NCI-H748 (cell line): Measurements from ENCODE around the gene ZDHHC20.

Experiments
- DNase-seq: peaks from one replicate; lab custom pipeline; 2025; ENCODE audit not compliant: unreplicated experiment; lab: John Stamatoyannopoulos, UW

ZDHHC20 gene, protein sequence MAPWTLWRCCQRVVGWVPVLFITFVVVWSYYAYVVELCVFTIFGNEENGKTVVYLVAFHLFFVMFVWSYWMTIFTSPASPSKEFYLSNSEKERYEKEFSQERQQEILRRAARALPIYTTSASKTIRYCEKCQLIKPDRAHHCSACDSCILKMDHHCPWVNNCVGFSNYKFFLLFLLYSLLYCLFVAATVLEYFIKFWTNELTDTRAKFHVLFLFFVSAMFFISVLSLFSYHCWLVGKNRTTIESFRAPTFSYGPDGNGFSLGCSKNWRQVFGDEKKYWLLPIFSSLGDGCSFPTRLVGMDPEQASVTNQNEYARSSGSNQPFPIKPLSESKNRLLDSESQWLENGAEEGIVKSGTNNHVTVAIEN

DNA sequence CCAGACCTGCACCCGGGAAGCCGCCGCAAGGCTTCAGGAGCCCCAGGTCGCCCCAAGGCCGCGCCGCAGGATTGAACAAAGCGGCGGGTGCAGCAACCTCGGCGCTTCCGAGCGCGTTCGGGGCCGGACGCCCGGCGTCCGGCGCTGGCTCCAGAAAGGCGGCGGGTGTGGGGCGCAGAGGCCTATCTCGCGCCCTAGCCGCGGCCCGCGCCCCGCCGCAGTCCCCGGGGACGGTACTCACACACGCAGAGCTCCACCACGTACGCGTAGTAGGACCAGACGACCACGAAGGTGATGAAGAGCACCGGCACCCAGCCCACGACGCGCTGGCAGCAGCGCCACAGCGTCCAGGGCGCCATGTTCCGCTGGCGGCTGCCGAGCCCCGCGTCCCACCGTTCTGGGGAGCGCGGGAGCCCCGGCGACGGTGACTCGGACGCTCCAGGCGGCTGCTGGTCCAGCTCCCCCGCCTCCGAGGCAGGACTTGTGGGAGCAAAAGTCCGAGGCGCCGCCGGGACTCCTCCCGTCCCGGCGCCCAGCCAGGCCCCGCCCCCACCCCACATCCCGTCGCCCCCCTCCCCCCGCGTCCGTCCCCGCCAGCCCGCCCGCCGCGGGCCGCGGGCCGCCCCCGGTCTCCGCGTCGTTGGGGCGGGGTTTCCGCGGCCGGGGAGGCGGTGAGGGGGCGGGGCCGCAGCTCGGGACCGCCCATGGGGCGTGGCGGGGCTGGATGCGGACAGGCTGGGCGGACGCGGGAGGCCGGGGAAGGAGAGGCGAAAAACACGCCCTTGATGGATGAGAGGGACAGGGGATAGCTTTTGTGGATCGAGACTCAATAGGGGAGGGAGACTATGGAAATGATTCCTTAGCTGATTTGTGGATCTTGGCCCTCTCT is at the start of gene ZDHHC20:
Gene ZDHHC20, minus strand, starts transcription at position 491 of the 889 bp plus-strand sequence. Its CDS starts 132 bp downstream, at position 359.
- DNase-seq: peak; percentile 92

DNA sequence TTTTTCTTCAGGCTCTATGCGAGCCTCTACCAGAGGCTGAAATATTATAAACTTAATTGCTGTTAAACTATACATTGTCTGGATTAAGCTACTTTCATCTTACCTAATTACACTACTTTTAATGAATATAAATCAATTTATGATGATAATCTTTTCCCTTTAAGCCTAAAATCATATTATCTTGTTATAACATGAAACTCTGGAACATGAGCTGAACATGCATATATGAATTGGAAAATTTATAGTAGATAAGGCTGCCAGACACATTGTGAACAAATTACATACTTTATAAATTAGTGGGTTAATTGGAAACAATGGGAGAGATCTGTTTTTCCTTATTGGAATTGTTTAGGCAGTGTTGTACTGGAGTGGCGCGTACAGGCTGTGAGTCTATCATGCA is 45.3 kb upstream of the ZDHHC20 start:
- no peak for DNase-seq

DNA sequence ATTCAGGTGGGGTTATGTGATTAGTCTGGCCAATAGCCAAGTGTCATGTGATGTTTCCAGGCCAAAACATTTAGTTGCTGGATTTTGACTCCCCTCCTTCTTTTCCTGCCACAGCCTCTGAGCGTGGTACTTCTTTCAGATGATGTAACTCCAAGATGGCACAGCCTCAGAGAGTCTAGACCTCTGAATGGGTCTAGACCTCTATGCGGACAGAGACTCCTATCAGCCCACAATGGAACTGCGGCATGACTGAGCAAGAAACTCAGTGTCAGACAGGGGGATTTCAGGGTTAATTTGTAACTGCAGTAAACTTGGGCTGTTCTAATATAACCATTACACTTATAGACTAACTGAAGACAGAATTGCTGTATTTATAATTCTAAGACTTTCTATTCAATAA is 42.6 kb upstream of the ZDHHC20 start:
- DNase-seq: no peak

DNA sequence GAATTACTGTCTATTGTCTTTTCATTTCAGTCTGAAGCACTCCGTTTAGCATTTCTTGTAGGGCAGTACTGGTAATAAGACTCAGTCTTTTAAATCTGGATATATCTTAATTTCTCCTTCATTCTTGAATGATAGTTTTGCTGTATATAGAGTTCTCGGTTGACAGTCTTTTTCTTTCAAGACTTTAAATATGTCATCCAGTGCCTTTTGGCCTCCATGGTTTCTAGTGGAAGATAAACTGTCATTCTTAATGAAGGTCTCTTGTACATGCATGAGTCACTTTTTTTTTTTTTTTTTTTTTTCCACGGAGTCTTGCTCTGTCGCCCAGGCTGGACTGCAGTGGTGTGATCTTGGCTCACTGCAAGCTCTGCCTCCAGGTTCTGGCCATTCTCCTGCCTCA is 27.2 kb upstream of the ZDHHC20 start:
- no peak for DNase-seq

DNA sequence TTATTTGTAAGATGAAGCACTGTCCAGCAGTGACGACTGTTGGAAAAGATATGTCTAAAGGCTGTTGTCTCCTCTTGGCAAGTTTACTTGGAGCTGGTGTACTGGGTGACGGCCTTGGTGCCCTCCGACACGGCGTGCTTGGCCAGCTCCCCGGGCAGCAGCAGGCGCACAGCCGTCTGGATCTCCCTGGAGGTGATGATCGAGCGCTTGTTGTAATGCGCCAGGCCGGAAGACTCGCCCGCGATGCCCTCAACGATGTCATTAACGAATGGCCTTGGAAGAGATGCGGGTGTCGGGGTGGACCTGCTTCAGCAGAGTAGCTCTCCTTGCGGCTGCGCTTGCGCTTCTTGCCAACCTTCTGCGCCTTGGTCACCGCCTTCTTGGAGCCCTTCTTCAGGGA is 24.6 kb upstream of the ZDHHC20 start:
- DNase-seq: no peak

DNA sequence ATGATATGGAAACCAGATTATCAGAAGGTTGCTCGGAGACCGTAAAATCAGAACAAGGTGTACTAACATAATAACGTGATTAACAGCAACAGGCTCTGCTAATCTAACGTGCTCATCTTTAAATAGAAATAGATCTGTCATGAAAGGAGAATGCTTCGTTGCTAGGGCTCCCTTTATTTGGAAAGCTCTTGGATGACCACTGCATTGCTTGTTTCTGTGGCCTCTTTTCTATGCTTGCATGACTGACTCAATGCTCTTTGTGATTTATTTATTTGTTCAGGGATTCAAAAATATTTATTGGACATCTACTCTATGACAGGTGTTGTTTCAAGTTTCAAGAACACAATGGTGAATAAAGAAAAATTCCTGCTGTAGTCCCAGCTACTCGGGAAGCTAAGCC is 22.3 kb upstream of the ZDHHC20 start:
- peak; percentile 95 for DNase-seq

DNA sequence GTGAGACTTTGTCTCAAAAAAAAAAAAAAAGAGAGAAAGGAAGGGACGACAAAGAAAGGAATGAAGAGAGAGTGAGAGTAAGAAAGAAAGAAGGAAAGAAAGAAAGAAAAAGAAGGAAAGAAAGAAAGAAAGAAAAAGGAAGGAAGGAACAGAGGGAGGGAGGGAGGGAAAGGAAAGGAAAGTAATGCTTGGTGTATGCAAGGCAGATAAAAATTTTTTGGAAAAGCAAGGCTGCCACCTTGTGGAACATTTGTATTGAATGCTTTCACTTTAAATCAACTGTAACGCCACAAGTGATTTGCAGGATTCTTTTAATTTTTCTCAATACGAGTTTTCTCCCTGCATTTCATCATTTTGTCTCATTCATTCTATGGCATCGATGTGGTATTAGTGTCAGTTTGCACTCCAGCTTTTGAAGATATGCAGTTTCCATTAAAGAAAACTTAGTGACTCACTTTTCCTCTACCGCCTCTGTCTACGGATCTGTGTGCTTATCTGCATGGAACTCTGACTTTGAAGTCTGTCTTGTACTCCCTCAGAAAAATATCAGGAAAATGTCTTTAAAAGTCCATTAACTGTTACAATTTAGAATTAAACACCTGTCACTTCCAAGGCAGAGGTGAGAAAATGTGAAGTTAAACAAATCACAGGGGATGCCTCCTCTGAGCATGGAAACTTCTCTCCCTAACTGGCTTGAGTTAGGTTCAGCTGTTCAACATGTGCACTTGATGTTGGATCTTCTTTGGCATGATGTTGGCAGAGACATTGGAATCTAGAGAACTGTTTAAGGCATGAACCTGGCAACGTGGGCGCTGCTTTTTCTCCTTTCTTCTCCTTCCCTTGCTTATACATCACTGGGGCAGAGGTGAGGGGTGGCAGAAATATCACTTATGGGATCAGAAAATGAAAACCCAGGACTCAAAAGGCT is 20.0 kb upstream of the ZDHHC20 start:
- peak; percentile 89 for DNase-seq

DNA sequence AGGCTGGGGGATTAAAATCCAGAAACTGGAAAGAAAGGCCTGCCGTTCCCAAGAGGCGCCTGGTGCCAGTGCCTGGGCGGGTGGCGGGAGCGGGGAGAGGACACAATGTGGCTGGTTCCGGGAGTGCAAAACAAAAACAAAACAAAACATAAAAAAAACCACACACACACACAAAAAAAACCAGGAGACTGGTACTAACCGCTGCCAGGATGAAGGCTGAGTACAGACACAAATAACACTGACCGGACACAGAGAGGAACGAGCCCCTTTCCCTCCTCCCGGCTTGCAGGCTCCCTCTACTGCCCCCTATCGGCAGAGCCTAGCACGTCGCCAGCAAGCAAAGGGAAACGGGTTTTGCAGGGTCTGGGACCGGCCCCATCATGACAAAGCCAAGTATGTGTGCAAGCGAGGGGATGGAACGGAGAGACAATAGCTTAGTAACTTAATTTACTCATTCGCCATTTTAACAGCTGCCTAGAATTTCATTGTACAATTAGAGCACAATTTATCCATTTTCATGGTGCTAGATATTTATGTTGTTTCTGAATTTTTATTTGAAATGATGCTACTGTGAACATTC is 17.9 kb upstream of the ZDHHC20 start:
- peak; percentile 98 for DNase-seq

DNA sequence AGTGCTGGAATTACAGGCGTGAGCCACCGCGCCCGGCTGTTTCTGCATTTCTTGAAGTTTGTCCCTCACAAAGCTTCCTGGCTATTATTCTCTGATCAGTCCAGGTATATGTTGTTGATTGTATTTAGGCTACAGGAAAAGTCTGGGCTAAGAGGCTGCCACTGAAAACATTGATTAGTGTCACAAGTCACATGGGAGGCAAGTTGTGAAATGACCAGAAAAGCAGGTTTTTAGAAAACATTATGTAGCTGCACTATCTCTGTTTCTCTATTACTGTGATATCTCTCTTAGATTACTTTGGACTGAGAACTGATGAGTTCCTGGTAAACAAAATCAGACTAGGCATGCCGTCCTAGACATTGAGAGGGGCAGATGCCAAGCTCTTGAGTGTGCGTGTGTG is 16.0 kb upstream of the ZDHHC20 start:
- no peak for DNase-seq

DNA sequence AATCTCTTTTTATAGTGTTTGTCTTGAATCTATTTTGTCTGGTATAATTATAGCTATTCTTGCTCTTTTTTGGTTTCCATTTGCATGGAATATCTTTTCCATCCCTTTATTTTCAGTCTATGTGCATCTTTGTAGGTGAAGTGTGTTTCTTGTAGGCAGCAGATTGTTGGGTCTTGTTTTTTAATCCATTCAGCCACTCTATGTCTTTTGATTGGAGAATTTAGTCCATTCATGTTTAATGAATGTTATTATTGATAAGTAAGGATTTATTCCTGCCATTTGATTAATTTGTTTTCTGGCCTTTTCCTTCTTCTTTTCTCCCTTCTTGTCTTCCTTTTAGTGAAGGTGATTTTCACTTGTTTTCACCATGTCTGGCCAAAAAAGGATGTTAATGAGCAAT is 11.7 kb upstream of the ZDHHC20 start:
- no peak for DNase-seq

DNA sequence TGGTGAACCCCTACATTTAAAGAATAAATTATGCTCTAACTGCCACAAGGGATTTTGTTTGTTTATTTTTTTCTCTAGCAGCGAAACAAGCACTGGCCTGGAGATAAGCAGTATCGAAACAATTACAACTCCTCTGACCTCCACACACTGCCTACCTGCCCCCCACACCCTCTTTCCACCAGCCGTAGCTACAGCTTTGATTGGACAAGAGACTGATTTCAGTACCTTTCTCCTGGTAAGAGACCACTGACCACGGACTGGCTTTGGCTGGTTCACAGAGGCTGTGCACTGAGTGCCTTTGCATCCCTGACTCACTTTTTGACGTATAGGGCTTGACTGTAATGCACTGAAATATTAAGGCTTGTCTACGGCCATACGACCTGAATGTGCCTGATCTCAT is 7.4 kb upstream of the ZDHHC20 start:
- DNase-seq: no peak

DNA sequence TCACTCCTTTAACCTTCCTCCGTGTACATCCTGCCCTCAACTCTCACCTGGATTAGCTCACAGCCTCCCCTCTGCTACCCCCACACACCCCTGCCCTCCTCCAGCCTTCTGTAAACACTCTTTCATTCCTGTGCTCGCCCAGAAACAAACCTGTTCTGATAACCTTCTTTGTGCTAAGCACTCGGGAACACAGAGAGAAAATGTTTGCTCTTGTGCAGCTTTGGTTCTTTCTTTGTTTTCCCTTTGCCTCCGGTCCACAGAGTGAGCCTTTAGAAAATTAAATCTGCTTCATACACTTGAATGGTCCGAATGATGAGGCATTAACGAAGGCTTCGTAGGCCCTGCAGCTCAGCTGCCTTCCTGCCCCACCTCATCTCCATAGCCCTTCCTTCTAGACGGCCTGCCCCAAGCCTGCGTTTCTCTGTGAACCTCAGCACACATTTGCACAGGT is 6.6 kb upstream of the ZDHHC20 start:
- DNase-seq: peak; percentile 69

DNA sequence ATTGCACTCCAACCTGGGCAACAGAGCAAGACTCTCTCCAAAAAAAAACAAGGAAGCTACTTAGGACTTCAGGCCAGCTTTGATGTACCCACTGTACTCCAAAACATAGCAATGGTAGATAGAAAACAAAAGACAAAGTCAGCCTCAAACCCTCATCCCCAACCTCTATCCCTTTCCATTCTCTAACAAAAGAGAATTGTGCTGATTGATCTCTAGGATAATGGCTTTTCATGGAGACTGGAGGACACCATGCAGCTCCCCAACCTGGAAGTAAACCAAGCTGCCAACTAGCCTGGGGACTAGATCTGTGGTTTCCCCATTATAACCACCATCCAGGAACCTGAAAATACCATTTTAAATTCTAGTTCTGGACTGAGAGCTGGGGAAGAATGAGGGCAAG is 4.3 kb upstream of the ZDHHC20 start:
- DNase-seq: no peak

DNA sequence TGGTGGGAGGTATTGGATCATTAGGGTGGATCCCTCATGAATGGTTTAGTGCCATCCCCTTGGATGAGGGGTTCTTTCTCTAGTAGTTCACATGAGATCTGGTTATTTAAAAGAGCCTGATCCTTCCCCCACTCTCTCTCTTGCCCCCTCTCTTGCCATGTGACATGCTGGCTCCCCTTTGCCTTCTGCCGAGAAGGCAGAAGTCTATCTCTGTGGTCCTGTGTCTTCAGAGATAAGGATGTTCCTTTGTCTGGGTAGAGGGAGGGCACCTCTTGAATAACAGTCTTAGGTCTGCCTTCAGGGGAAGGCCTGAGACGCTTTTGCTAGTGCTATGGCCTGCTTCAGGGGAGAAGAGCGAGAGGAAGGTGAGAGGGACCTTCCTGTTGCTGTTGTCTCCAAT is 2.0 kb upstream of the ZDHHC20 start:
- DNase-seq: no peak

DNA sequence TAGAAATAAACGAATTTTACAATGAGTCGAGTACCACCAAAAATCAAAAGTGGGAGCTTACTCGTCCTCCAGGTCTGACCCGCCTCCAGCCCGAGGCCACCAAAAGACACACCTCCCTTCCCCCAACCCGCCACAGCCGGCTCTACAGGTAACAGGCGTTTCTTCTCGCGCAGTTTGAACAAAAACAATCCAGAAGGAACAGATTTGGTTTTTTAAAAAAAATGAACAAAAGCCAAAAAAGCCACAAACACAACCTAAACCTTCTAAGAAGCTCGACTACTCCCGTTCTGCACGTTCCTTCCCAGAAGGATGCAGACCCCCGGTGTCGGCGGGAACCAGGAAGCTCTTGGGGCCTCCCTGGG is 671 bp downstream of the ZDHHC20 start:
- peak; percentile 81 for DNase-seq

DNA sequence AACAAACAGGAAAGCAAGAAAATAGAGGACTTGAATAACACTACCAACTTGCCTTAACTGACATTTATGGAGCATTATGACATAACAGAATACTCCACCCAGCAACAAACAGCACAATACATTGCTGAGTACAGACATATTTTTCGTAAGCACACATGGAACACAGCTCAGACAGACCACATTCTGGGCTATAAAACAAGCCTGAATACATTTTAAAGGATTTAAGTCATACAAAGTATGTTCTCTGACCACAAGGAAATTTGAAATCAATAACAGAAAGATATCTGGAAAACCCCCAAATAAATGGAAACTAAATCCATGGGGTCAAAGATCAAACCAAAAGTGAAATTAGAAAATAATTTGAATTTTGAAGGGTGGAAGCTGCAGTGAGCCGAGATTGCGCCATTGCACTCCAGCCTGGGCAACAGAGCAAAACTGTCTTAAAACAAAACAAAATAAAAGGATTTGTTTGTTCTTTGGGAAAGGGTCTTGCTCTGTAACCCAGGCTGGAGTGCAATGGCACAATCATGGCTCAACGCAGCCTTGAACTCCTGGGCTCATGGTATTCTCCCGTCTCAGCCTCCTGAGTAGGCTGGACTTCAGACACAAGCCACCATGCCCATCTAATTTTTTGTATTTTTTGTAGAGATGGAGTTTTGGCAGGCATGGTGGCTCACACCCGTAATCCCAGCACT is 5.6 kb downstream of the ZDHHC20 start:
- DNase-seq: no peak

DNA sequence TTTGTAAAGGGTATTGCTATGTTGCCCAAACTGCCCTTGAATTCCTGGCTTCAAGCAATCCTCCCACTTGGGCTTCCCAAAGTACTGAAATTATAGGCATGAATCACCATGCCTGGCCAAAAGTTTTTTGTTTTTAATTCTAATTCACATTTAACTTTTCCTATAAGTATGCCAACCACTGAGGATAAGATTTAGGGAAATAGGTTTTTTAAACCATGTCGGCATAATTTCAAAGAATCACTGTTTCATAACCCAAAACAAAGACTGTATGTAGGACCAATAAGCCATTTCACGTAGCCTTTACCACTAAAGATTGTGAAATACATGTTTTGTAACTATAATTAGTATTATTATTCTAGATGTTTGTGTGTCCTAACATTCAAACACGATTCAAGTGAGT is 8.2 kb downstream of the ZDHHC20 start:
- DNase-seq: no peak

DNA sequence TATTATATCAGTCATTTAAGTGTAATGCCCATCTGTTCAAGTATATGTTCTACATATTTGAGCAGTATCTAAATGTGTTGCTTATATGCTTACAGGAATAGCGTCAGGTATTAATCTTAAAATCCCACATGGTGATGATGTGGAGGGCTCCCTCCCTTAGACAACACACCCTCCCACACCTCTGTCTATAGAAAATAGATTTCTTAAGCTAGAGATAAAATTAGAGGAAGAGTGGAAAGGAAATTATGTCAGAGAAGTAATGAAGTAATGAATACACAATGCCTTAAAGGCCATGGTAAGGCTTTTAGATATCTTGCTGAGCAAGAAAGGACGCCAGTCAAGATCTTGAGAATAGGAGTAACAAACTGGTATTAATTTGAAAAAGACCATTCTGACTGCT is 12.4 kb downstream of the ZDHHC20 start:
- no peak for DNase-seq

DNA sequence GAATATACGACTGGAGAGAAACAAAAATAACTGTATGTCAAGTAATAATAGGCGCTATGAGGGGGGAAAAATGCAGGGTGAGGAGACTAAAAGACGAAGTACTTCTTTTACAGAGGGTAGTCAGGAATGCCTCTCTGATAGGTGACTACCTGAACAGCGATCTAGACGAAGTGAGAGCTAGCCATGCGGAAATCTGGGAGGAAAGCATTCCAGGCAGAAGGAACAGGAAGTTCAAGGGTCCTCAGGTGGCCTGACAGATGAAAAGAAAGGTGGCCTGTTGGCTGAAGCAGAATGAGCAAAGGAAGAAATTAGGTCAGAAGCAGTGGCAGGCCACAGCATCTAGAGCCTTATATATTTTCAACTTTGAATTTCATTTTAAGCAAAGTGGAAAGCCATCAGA is 13.3 kb downstream of the ZDHHC20 start:
- DNase-seq: no peak

DNA sequence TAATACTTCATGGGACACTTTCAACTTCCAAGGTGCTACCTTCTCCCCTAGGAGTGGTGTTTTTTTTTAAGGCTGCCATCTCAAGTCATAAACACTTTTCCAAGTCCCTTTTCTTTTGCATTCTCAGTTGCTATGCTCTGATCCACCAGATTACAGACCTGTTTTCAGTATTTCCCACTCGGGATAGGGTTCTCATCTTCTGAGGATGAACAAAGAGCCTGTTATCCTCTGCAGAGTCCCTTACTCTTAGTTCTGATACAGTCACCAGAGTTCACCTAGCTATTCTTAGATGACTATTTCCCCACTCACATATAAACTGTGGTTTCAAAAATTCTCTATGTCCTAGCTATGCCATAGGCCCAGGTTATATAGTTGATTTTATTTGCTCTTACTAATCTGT is 15.9 kb downstream of the ZDHHC20 start:
- no peak for DNase-seq
